ENCODE data around the gene FHL1. TPM values are rescaled to one million over a fixed set of nuclear protein-coding genes. Genes with fewer than 3 reads are reported as not detected.

Gene FHL1
- total RNA-seq, 1 experiment from 2014 or later = 156 TPM

DNA sequence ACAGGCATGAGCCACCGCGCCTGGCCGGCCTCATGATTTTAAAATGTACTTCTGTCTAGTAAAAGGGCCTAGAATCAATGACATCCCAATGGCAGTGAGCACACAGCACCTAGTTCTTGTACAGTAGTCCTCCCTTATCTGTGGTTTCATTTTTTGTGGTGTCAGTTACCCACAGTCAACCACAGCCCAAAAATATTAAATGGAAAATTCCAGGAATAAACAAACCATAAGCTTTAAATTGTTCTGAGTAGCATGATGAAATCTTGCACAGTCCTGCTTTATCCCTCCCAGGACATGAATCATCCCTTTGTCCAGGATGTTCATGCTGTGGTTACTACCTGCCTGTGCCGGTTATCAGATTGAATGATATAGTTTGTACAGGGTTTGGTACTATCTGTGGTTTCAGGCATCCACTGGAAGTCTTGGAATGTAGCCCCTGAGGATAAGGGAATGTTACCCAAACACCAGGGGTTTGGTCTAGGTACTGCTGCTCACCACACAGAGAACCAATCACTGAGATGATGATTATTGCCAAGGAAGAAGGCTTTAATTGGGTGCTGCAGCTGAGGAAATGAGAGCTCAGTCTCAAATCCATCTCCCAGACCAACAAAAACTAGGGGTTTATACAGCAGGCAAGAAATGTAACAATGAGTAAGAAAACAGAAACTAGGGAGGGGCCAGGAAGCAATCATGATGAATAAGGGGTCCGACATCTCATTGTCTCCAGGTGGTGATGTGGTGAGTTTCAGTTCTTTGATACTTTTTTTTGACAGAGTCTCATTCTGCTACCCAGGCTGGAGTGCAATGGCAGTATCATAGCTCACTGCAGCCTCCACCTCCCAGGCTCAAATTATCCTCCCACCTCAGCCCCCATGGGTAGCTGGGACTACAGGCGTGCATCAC, 16.2 kb upstream of the FHL1 start:
- H3K36me3 ChIP-seq = no peaks in the 10 kb centered on the region
- no peaks in the 10 kb centered on the region for H3K27me3 ChIP-seq
- peak; percentile 38 for DNase-seq
- H3K9me3 ChIP-seq = peaks cover 3% of the 10 kb centered on the region; the same call in 1 of the 2 replicates
- no peak overlapping the region for H3K4me3 ChIP-seq

DNA sequence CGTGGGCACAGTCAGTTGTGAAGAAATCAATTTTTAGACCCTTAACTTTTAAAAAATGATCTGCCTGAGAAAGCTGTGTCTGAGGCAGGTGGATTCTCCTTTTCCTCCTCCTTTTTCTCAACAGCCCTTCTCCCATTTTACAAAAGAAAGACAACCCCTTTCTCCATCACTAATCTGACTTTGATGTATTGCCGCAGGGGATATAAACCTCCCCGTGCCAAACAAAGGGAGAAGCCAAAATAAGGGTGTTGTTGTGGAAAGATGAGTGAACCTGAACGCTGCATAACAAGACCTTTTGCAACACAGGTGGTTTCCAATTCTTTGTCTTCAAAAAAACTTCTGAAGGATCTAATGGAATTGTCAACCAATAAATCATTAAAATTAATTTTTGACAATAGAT, 8.4 kb upstream of the FHL1 start:
- Histone ChIP-seq H3K27me3 (no peaks in the 10 kb centered on the region), H3K4me3 (no peak overlapping the region), H3K36me3 (no peaks in the 10 kb centered on the region), H3K9me3 (no peaks in the 10 kb centered on the region)
- no peak for DNase-seq

- no peak for DNase-seq
- Histone ChIP-seq H3K9me3 (no peaks in the 10 kb centered on the region), H3K4me3 (no peak overlapping the region), H3K36me3 (no peaks in the 10 kb centered on the region), H3K27me3 (no peaks in the 10 kb centered on the region)
Measured at GRCh38 chrX:136141569-136141968, 5.8 kb upstream of the FHL1 start.

DNA sequence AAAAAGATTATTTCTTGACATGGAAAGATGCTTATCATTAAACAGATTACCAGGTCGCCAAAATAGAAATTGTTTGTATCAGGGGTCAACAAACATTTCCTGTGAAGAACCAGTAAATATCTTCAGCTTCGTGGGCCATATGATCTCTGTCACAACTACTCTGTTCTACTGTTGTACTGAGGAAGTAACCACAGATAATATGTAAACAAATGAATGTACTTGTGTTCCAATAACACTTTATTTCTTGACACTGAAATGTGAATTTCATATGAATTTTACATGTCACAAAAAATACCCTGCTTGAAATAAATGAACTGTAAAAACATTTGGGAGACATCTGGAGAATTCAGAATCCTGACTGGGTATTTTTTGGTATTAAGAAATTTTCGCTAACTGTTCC, 4.7 kb upstream of the FHL1 start:
- DNase-seq = no peak
- H3K9me3 ChIP-seq = no peaks in the 10 kb centered on the region
- no peak overlapping the region for H3K4me3 ChIP-seq
- no peaks in the 10 kb centered on the region for H3K36me3 ChIP-seq
- H3K27me3 ChIP-seq = no peaks in the 10 kb centered on the region

DNA sequence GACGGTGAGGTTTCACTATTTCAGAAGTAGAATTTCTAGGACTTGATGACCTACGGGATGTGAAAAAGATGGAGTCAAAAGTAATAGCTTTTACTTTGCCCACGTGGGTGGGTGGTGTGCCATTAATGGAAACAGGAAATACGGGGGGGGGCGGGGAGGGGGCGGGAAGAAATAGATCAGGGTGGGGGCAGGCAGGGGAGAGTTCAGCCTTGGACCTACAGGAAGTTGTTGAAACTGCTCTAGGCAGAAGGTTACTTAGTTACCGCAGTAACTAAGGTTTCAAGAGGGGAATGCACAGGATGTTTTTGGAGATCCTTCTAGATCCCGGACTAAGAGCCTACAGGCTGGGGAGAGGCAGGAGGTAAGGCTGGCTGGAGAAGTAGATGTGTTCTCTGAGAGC, 3.6 kb upstream of the FHL1 start:
- no peak for DNase-seq
- Histone ChIP-seq H3K36me3 (no peaks in the 10 kb centered on the region), H3K4me3 (no peak overlapping the region), H3K9me3 (no peaks in the 10 kb centered on the region), H3K27me3 (no peaks in the 10 kb centered on the region)

- no peaks in the 10 kb centered on the region for H3K9me3 ChIP-seq
- no peaks in the 10 kb centered on the region for H3K36me3 ChIP-seq
- H3K27me3 ChIP-seq = no peaks in the 10 kb centered on the region
- H3K4me3 ChIP-seq = peak overlapping the region; percentile 54
- DNase-seq = peak; percentile 19
Measured at GRCh38 chrX:136146614-136147314, 569 bp upstream of the FHL1 start.

DNA sequence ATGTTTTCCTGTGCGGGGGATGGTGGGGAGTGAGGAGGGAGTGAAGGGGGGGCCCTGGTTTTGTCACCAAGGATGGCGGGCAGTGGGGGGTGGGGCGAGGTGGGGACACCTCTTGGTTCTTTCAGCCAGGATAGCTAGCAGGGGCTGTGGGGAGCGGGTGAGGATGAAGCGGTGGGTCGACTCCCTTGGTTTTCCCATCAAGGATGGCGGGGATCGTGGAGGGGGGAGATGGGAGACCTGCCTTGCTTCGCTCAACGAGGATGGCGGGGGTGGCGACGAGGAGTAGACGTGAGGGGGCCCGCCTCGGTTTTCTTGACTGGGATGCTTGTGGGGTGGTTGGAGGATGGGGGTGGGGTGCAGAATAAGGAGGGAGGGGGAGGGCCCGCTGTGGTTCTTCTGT, 643 bp downstream of the FHL1 start:
- H3K4me3 ChIP-seq = peak overlapping the region; percentile 48
- no peaks in the 10 kb centered on the region for H3K9me3 ChIP-seq
- H3K36me3 ChIP-seq = no peaks in the 10 kb centered on the region
- no peak for DNase-seq
- no peaks in the 10 kb centered on the region for H3K27me3 ChIP-seq

GRCh38 chrX:136148391-136148790, 1.1 kb downstream of the FHL1 start:
- Histone ChIP-seq H3K9me3 (no peaks in the 10 kb centered on the region), H3K36me3 (no peaks in the 10 kb centered on the region), H3K27me3 (no peaks in the 10 kb centered on the region), H3K4me3 (peak overlapping the region; percentile 48)
- no peak for DNase-seq

DNA sequence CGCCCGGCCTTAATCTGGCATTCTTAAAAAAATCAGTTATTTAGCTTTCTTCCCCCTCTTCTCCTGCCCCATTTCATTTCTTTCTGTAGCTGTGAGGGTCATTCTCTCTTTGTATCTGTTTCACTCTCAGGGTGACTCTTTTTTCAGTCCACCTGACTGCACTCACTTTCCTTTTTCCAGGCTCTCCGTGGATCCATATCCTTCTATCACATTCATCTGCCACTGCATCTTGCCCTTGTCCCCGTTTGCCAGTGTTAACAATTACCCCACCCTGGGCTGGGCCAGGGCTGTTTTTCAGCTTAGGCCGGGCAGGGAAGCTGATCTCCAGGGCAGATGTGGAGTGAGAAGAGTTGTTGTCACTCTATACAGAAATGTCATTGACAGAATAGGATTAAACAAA, 7.7 kb downstream of the FHL1 start:
- Histone ChIP-seq H3K27me3 (no peaks in the 10 kb centered on the region), H3K4me3 (no peak overlapping the region), H3K9me3 (no peaks in the 10 kb centered on the region), H3K36me3 (no peaks in the 10 kb centered on the region)
- DNase-seq = no peak

DNA sequence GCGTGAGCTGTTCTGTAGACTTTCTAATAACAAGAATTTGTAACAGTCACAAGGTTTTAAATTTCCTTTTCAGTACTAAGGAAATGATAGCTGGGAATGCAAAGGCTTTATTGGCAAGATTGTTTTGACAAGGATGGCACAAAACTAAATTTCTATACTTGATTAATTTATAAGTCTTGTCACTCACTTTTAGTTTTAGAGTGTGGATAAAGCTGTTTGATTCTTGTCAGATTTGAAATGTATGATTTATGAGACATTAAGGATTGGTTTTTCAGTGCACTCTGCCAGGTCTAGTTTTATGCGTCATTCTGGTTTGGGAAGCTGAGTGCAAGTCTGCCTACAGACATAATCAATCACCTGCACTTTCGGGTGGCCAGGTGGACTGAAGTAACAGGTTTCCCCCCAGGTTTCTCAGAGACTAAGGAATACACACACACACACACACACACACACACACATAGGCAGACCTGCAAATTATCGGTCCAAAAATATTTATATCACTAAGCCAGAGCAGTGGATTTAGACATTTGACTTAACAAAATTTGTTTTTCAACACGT, 9.3 kb downstream of the FHL1 start:
- Histone ChIP-seq H3K9me3 (no peaks in the 10 kb centered on the region), H3K36me3 (no peaks in the 10 kb centered on the region), H3K4me3 (no peak overlapping the region), H3K27me3 (no peaks in the 10 kb centered on the region)
- DNase-seq = no peak

DNA sequence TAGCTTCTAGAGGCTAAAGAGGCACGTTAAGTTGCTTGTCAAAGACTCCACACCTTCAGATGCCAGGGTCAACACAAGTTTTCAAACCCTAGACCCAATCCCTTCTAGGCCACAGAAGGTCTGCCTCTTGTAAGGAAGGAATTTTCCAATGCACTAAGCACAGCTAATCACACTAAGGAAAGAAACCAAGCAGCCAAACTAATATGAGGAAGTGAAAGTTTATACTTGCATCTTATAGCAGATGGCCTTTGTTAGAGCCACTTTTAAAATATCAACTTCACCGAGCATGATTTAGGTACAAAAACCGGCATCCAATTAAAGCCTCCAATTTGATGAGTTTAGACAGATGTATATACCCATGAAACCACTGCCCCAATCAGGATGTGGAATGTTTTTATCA, 9.9 kb downstream of the FHL1 start:
- H3K9me3 ChIP-seq = no peaks in the 10 kb centered on the region
- no peaks in the 10 kb centered on the region for H3K27me3 ChIP-seq
- H3K36me3 ChIP-seq = no peaks in the 10 kb centered on the region
- no peak overlapping the region for H3K4me3 ChIP-seq
- no peak for DNase-seq

DNA sequence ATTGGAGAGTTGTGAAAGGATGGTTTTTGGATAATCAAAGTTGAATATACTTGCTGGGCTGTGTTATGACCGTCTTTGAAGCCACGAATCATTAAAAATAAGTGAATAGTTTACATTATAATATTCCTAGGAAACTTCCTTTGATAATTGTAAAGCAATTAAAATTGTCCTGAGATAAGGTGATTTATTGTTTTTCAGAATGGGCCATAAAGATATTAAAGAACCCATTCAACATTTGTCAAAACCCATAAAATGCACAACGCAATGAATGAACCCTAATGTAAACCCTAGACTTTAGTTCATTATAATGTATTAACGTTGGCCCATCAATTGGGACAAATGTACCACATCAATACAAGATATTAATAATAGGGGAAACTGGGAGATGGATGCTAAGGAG, 11.4 kb downstream of the FHL1 start:
- H3K36me3 ChIP-seq = no peaks in the 10 kb centered on the region
- H3K4me3 ChIP-seq = no peak overlapping the region
- no peaks in the 10 kb centered on the region for H3K27me3 ChIP-seq
- DNase-seq = no peak
- H3K9me3 ChIP-seq = no peaks in the 10 kb centered on the region

DNA sequence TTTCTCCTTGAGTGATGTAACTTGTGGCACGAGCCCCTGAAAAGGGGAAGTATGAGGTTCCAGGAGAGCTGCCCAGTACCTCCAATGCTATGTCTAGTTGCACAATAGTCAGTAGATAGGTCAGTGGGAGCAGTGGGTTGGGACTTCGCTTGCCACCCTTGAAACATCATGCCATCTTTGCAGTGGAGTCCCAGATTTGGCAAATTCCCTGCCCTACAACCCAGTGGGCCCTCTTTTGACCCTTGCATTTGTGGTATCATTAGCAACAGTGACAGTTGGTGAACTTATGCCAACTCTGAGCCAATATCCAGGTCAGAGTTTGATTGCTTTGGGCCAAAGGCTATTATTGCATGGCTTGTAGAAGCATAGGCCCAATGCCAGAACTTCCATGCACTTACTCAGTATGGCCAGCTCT, 12.3 kb downstream of the FHL1 start:
- Histone ChIP-seq H3K4me3 (no peak overlapping the region), H3K27me3 (no peaks in the 10 kb centered on the region), H3K36me3 (no peaks in the 10 kb centered on the region), H3K9me3 (no peaks in the 10 kb centered on the region)
- DNase-seq = peak; percentile 28

GRCh38 chrX:136162827-136163570, 15.7 kb downstream of the FHL1 start:
- Histone ChIP-seq H3K4me3 (no peak overlapping the region), H3K36me3 (no peaks in the 10 kb centered on the region), H3K27me3 (no peaks in the 10 kb centered on the region), H3K9me3 (no peaks in the 10 kb centered on the region)
- DNase-seq = peak; percentile 42

GRCh38 chrX:136163689-136164088, 16.4 kb downstream of the FHL1 start:
- no peak overlapping the region for H3K4me3 ChIP-seq
- no peaks in the 10 kb centered on the region for H3K36me3 ChIP-seq
- no peak for DNase-seq
- H3K27me3 ChIP-seq = no peaks in the 10 kb centered on the region
- no peaks in the 10 kb centered on the region for H3K9me3 ChIP-seq

- no peak for DNase-seq
- Histone ChIP-seq H3K36me3 (peaks cover 4% of the 10 kb centered on the region), H3K27me3 (no peaks in the 10 kb centered on the region), H3K9me3 (no peaks in the 10 kb centered on the region), H3K4me3 (no peak overlapping the region)
Measured at GRCh38 chrX:136165406-136165805, 18.1 kb downstream of the FHL1 start.

All from MG63 (cell line).